ENCODE measurements around the gene KCTD4.

- no peak for TF ChIP-seq CTCF (IDR thresholded peaks at IDR 0.05)
- no peak for TF ChIP-seq POLR2A (IDR thresholded peaks at IDR 0.05)
Observed at GRCh38 chr13:45242070-45242469, 41.2 kb upstream of the KCTD4 start.

All from heart left ventricle (tissue), 13 donors.